ENCODE results near the gene GGT1.

DNA sequence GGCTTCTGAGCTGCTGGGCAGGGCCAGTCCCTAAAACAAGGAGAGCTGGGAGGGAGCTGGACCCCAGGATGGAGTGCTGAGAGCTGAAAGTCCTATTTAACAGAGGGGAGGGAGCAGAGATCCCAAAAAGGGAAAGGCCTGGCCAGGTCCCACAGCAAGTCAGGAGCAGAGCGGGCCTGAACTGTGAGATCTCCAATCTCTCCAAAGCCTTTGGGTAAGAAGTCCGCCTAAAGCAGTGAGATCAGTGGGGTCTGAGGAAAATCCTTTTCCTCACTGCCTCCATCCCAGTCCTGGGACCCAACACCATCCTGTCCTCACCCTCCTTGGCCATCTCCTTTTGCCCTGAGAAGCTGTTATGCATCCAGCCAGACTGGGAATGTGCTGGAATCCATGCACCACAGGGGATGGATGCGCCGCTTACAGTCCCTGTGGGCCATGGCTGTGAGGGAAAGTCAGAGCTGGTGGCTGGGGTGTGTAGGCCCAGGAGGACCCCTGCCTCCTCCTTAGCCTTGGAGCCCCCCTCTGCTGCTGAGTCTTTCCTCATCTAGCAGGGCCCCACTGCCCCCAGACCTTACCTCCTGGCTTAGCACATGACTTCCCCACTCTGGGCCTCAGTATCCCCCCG is 18.7 kb upstream of the GGT1 start:
- TF ChIP-seq, protein P1, sequence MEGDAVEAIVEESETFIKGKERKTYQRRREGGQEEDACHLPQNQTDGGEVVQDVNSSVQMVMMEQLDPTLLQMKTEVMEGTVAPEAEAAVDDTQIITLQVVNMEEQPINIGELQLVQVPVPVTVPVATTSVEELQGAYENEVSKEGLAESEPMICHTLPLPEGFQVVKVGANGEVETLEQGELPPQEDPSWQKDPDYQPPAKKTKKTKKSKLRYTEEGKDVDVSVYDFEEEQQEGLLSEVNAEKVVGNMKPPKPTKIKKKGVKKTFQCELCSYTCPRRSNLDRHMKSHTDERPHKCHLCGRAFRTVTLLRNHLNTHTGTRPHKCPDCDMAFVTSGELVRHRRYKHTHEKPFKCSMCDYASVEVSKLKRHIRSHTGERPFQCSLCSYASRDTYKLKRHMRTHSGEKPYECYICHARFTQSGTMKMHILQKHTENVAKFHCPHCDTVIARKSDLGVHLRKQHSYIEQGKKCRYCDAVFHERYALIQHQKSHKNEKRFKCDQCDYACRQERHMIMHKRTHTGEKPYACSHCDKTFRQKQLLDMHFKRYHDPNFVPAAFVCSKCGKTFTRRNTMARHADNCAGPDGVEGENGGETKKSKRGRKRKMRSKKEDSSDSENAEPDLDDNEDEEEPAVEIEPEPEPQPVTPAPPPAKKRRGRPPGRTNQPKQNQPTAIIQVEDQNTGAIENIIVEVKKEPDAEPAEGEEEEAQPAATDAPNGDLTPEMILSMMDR (optimal IDR thresholded peaks at IDR 0.05 in 1 of 3, IDR thresholded peaks at IDR 0.05 in 1 of 3, conservative IDR thresholded peaks at IDR 0.05 in 1 of 3; ENCODE audit: extremely low read depth in 1 of 3, insufficient read depth in 2 of 3, low read length in 3 of 3) = no peak
- no peak for TF ChIP-seq EZH2 (IDR thresholded peaks at IDR 0.05; ENCODE audit: low read length)

All from keratinocyte (primary cell).